ENCODE results near the gene FAM149B1.

FAM149B1 gene

GRCh38 chr10:73207883-73208282 lies 40.0 kb downstream of the FAM149B1 start:
- no peak for TF ChIP-seq FOXP2 (optimal IDR thresholded peaks at IDR 0.05; ENCODE audit: borderline replicate concordance, extremely low read depth, extremely low read length, insufficient read depth)

GRCh38 chr10:73209705-73210104 lies 41.8 kb downstream of the FAM149B1 start:
- TF ChIP-seq SIN3A (IDR thresholded peaks at IDR 0.05; ENCODE audit: borderline replicate concordance, insufficient read depth, low read length): no peak
- TF ChIP-seq POLR2AphosphoS5 (IDR thresholded peaks at IDR 0.05; ENCODE audit: low read depth, low read length): no peak
- TF ChIP-seq FOXP2 (optimal IDR thresholded peaks at IDR 0.05; ENCODE audit: borderline replicate concordance, extremely low read depth, extremely low read length, insufficient read depth): no peak
- no peak for TF ChIP-seq TAF1 (IDR thresholded peaks at IDR 0.05; ENCODE audit: borderline replicate concordance, insufficient read depth, low read length)

GRCh38 chr10:73210395-73211105 lies 42.6 kb downstream of the FAM149B1 start:
- TF ChIP-seq TAF1 (IDR thresholded peaks at IDR 0.05; ENCODE audit: borderline replicate concordance, insufficient read depth, low read length) (no peak), SIN3A (IDR thresholded peaks at IDR 0.05; ENCODE audit: borderline replicate concordance, insufficient read depth, low read length) (no peak)

GRCh38 chr10:73211106-73211811 lies 43.3 kb downstream of the FAM149B1 start:
- TF ChIP-seq REST (IDR thresholded peaks at IDR 0.05; ENCODE audit: insufficient read depth in 1 of 2, low read depth in 2 of 2, low read length in 2 of 2): no peak
- TF ChIP-seq FOXP2 (optimal IDR thresholded peaks at IDR 0.05; ENCODE audit: borderline replicate concordance, extremely low read depth, extremely low read length, insufficient read depth): no peak
- TF ChIP-seq SIN3A (IDR thresholded peaks at IDR 0.05; ENCODE audit: borderline replicate concordance, insufficient read depth, low read length): no peak
- no peak for TF ChIP-seq POLR2AphosphoS5 (IDR thresholded peaks at IDR 0.05; ENCODE audit: low read depth, low read length)
- no peak for TF ChIP-seq TAF1 (IDR thresholded peaks at IDR 0.05; ENCODE audit: borderline replicate concordance, insufficient read depth, low read length)

GRCh38 chr10:73215749-73216148 lies 47.8 kb downstream of the FAM149B1 start:
- no peak for TF ChIP-seq SIN3A (IDR thresholded peaks at IDR 0.05; ENCODE audit: borderline replicate concordance, insufficient read depth, low read length)

GRCh38 chr10:73217628-73218027 lies 49.7 kb downstream of the FAM149B1 start:
- TF ChIP-seq SIN3A (IDR thresholded peaks at IDR 0.05; ENCODE audit: borderline replicate concordance, insufficient read depth, low read length) (no peak), TAF1 (IDR thresholded peaks at IDR 0.05; ENCODE audit: borderline replicate concordance, insufficient read depth, low read length) (no peak), FOXP2 (optimal IDR thresholded peaks at IDR 0.05; ENCODE audit: borderline replicate concordance, extremely low read depth, extremely low read length, insufficient read depth) (no peak), POLR2AphosphoS5 (IDR thresholded peaks at IDR 0.05; ENCODE audit: low read depth, low read length) (no peak), REST (IDR thresholded peaks at IDR 0.05; ENCODE audit: insufficient read depth in 1 of 2, low read depth in 2 of 2, low read length in 2 of 2) (no peak)

- TF ChIP-seq FOXP2 (optimal IDR thresholded peaks at IDR 0.05; ENCODE audit: borderline replicate concordance, extremely low read depth, extremely low read length, insufficient read depth) (no peak), TAF1 (IDR thresholded peaks at IDR 0.05; ENCODE audit: borderline replicate concordance, insufficient read depth, low read length) (no peak), POLR2AphosphoS5 (IDR thresholded peaks at IDR 0.05; ENCODE audit: low read depth, low read length) (no peak), REST (IDR thresholded peaks at IDR 0.05; ENCODE audit: insufficient read depth in 1 of 2, low read depth in 2 of 2, low read length in 2 of 2) (no peak)
These were observed 50.7 kb downstream of the FAM149B1 start for GRCh38 chr10:73218431-73219191.
